A549 (cell line): ENCODE results near the gene GTF2H4.

ENCODE experiments used
- CBX2 ChIP-seq: fragments of 200-600 bp; sonication (generic); IDR thresholded peaks from 2 replicates; pipeline ENCODE4 v1.6.1; 2016; ENCODE audit warnings: low read depth, mild to moderate bottlenecking, borderline replicate concordance
- CHD2 ChIP-seq: fragments of 150-350 bp; IDR thresholded peaks from 2 replicates; pipeline ENCODE4 v1.6.1; 2014; ENCODE audit warnings: low read length; ENCODE audit not compliant: partially characterized antibody
- ELK1 ChIP-seq: fragments of 150-350 bp; IDR thresholded peaks from 2 replicates; pipeline ENCODE4 v1.6.1; 2014; ENCODE audit warnings: low read depth, mild to moderate bottlenecking, low read length
- EP300 ChIP-seq, 2 experiments: fragments of >200 bp; sonication (Bioruptor Twin); formaldehyde crosslinking; IDR thresholded peaks; 2 replicates in 1 of 2; 3 replicates in 1 of 2; pipeline ENCODE4 v1.6.1; 2016 to 2017
- JUN ChIP-seq, 2 experiments: fragments of >200 bp; sonication (Bioruptor Twin); formaldehyde crosslinking; IDR thresholded peaks; 2 replicates in 1 of 2; 3 replicates in 1 of 2; pipeline ENCODE4 v1.6.1; 2016 to 2017
- PHF8 ChIP-seq: fragments of 200-600 bp; sonication (generic); IDR thresholded peaks from 2 replicates; pipeline ENCODE4 v1.6.1; 2016; ENCODE audit warnings: low read depth, mild to moderate bottlenecking, antibody characterized with exemption, moderate library complexity, borderline replicate concordance
- POLR2A ChIP-seq: IDR thresholded peaks from 2 replicates; pipeline ENCODE4 v1.6.1; 2012; ENCODE audit warnings: mild to moderate bottlenecking, low read length
- RAD21 ChIP-seq, 2 experiments: fragments of >200 bp in 1 of 2; sonication (Bioruptor Twin) in 1 of 2; formaldehyde crosslinking in 1 of 2; IDR thresholded peaks in 1 of 2; conservative IDR thresholded peaks in 1 of 2; 2 replicates in 1 of 2; 3 replicates in 1 of 2; pipeline ENCODE4 v1.6.1; 2012 to 2018; ENCODE audit warnings: inconsistent platforms in 1 of 2
- RCOR1 ChIP-seq: fragments of 150-350 bp; IDR thresholded peaks from 2 replicates; pipeline ENCODE4 v1.6.1; 2014; ENCODE audit warnings: antibody characterized with exemption, low read length, low read depth
- RFX5 ChIP-seq: fragments of 450-650 bp; IDR thresholded peaks from 2 replicates; pipeline ENCODE4 v1.7.1; 2014; ENCODE audit warnings: antibody characterized with exemption, mild to moderate bottlenecking, moderate library complexity
- USF2 ChIP-seq: fragments of 450-650 bp; IDR thresholded peaks from 2 replicates; pipeline ENCODE4 v1.6.1; 2014; ENCODE audit warnings: antibody characterized with exemption
- TF ChIP-seq, protein P1 (sequence below): fragments of >200 bp; sonication (Bioruptor Twin); formaldehyde crosslinking; IDR thresholded peaks from 3 replicates; pipeline ENCODE4 v1.5.1; 2016
- TF ChIP-seq, protein P2 (sequence below): IDR thresholded peaks from 2 replicates; pipeline ENCODE4 v1.6.1; 2012

DNA sequence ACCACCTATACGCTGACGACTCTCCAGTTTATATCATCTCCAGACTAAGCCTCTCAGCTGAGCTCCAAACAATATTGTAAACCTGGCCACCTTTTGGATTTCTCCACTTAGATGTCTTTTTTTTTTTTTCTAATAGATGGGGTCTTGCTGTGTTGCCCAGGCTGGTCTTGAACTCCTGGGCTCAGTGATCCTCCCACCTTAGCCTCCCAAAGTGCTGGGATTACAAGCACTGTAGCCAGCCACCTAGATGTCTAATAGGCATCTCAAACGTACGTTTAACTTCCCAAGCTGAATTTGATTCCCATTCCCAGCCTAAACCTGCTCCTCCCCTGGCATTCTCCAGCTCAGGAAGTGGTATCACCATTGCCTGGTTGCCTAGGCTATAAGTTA lies 18.5 kb upstream of the GTF2H4 start:
- no peak for TF ChIP-seq EP300 (IDR thresholded peaks at IDR 0.05)
- TF ChIP-seq, protein P1, sequence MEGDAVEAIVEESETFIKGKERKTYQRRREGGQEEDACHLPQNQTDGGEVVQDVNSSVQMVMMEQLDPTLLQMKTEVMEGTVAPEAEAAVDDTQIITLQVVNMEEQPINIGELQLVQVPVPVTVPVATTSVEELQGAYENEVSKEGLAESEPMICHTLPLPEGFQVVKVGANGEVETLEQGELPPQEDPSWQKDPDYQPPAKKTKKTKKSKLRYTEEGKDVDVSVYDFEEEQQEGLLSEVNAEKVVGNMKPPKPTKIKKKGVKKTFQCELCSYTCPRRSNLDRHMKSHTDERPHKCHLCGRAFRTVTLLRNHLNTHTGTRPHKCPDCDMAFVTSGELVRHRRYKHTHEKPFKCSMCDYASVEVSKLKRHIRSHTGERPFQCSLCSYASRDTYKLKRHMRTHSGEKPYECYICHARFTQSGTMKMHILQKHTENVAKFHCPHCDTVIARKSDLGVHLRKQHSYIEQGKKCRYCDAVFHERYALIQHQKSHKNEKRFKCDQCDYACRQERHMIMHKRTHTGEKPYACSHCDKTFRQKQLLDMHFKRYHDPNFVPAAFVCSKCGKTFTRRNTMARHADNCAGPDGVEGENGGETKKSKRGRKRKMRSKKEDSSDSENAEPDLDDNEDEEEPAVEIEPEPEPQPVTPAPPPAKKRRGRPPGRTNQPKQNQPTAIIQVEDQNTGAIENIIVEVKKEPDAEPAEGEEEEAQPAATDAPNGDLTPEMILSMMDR: no peak
- no peak for TF ChIP-seq RAD21 (conservative IDR thresholded peaks at IDR 0.05 in 1 of 2, IDR thresholded peaks at IDR 0.05 in 1 of 2)
- no peak for TF ChIP-seq JUN (IDR thresholded peaks at IDR 0.05)
- TF ChIP-seq PHF8: no peak
- TF ChIP-seq, protein P2, sequence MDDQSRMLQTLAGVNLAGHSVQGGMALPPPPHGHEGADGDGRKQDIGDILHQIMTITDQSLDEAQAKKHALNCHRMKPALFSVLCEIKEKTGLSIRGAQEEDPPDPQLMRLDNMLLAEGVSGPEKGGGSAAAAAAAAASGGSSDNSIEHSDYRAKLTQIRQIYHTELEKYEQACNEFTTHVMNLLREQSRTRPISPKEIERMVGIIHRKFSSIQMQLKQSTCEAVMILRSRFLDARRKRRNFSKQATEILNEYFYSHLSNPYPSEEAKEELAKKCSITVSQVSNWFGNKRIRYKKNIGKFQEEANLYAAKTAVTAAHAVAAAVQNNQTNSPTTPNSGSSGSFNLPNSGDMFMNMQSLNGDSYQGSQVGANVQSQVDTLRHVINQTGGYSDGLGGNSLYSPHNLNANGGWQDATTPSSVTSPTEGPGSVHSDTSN: no peak
- TF ChIP-seq RCOR1: no peak
- no peak for TF ChIP-seq POLR2A
- TF ChIP-seq USF2: no peak
- TF ChIP-seq CHD2: no peak
- no peak for TF ChIP-seq RFX5
- no peak for TF ChIP-seq CBX2
- no peak for TF ChIP-seq ELK1
